Activated T-cell treated with anti-CD3 and anti-CD28 coated beads, Interleukin-2, amount 50 U/mL, for 1 hour (primary cell): ENCODE results near the gene CPNE4.

Experiments
- DNase-seq: peaks from one replicate; pipeline ENCODE4 v3.0.0-alpha.2; 2020

CPNE4 gene

GRCh38 chr3:131669600-131669999 lies 365.2 kb downstream of the CPNE4 start:
- no peak for DNase-seq

- no peak for DNase-seq
These were observed 376.0 kb downstream of the CPNE4 start for GRCh38 chr3:131658771-131659170.

- DNase-seq: no peak
These were observed 376.7 kb downstream of the CPNE4 start for GRCh38 chr3:131658115-131658514.

- DNase-seq: no peak
These were observed 379.6 kb downstream of the CPNE4 start for GRCh38 chr3:131655070-131655690.

- no peak for DNase-seq
These were observed 389.2 kb downstream of the CPNE4 start for GRCh38 chr3:131645638-131646037.

GRCh38 chr3:131636266-131636775 lies 398.5 kb downstream of the CPNE4 start:
- DNase-seq: no peak

- no peak for DNase-seq
These were observed 404.0 kb downstream of the CPNE4 start for GRCh38 chr3:131630807-131631206.

- DNase-seq: no peak
These were observed 404.7 kb downstream of the CPNE4 start for GRCh38 chr3:131630097-131630496.

- DNase-seq: no peak
These were observed 411.4 kb downstream of the CPNE4 start for GRCh38 chr3:131623431-131623830.

- no peak for DNase-seq
These were observed 412.1 kb downstream of the CPNE4 start for GRCh38 chr3:131622726-131623125.

- DNase-seq: no peak
These were observed 413.8 kb downstream of the CPNE4 start for GRCh38 chr3:131620977-131621376.

GRCh38 chr3:131619821-131620220 lies 415.0 kb downstream of the CPNE4 start:
- DNase-seq: no peak

- no peak for DNase-seq
These were observed 418.1 kb downstream of the CPNE4 start for GRCh38 chr3:131616719-131617118.

- no peak for DNase-seq
These were observed 422.1 kb downstream of the CPNE4 start for GRCh38 chr3:131612745-131613144.

- DNase-seq: no peak
These were observed 424.6 kb downstream of the CPNE4 start for GRCh38 chr3:131610174-131610573.

- no peak for DNase-seq
These were observed 426.1 kb downstream of the CPNE4 start for GRCh38 chr3:131608741-131609140.

GRCh38 chr3:131608296-131608695 lies 426.5 kb downstream of the CPNE4 start:
- DNase-seq: no peak

- DNase-seq: no peak
These were observed 428.9 kb downstream of the CPNE4 start for GRCh38 chr3:131605916-131606315.

GRCh38 chr3:131602011-131602779 lies 432.6 kb downstream of the CPNE4 start:
- no peak for DNase-seq

- DNase-seq: no peak
These were observed 437.0 kb downstream of the CPNE4 start for GRCh38 chr3:131597816-131598215.

- DNase-seq: no peak
These were observed 437.9 kb downstream of the CPNE4 start for GRCh38 chr3:131596884-131597283.

GRCh38 chr3:131591394-131592014 lies 443.3 kb downstream of the CPNE4 start:
- DNase-seq: no peak

GRCh38 chr3:131586277-131586676 lies 448.5 kb downstream of the CPNE4 start:
- DNase-seq: no peak

GRCh38 chr3:131582438-131582837 lies 452.4 kb downstream of the CPNE4 start:
- DNase-seq: no peak
